Measurements from ENCODE around the gene DYDC1.

DYDC1 gene

DNA sequence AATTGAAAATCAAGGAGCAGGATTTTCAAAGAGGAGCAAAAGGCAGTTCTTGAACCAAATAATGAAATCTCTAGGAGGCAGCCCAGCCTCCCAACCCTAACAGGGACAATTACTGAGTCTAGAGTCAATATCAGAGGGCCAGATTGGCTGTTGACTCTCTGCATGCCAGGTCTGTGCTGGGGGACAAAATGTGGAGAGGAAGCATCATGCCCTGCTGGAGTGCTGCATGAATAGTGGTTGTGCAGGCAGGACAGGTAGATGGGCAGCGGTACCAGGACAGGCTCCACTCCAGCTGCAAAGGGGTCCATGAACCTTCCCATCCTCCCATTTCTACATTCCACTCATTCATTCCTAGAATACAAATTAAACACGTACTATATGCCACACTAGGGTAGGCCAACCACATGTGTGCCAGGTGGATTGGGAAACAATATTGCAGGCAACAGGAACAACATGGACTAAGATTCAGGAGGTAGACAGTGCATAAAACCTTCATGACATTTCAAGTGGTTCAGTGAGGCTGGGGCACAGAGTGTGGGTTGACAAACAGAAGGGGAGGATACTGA is 36.7 kb downstream of the DYDC1 start:
- TF ChIP-seq GATA3 (IDR thresholded peaks at IDR 0.05; ENCODE audit: low read depth, low read length) (no peak), GATA2 (IDR thresholded peaks at IDR 0.05; ENCODE audit: low read depth, low read length) (no peak)

GRCh38 chr10:80319318-80319717 is 37.2 kb downstream of the DYDC1 start:
- TF ChIP-seq GATA3 (IDR thresholded peaks at IDR 0.05; ENCODE audit: low read depth, low read length): no peak
- TF ChIP-seq GATA2 (IDR thresholded peaks at IDR 0.05; ENCODE audit: low read depth, low read length): no peak

DNA sequence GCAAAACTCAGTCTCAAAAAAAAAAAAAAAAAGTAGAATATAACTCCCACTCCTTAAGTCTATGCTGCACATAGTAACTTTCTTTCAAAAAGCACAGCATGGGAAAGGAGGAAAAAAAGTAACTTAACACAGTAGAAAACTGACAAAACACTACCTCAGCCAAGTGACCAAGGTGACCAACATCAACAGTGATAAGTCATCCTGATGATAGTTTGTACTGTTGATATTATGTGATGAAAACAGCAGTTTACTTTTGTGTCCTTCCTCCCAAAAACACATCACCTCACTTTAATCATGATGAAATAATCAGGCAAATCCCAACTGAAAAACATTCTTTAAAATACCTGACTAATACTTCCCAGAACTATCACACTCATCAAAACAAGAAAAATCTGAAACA is 37.8 kb downstream of the DYDC1 start:
- no peak for TF ChIP-seq GATA3 (IDR thresholded peaks at IDR 0.05; ENCODE audit: low read depth, low read length)
- no peak for TF ChIP-seq GATA2 (IDR thresholded peaks at IDR 0.05; ENCODE audit: low read depth, low read length)

DNA sequence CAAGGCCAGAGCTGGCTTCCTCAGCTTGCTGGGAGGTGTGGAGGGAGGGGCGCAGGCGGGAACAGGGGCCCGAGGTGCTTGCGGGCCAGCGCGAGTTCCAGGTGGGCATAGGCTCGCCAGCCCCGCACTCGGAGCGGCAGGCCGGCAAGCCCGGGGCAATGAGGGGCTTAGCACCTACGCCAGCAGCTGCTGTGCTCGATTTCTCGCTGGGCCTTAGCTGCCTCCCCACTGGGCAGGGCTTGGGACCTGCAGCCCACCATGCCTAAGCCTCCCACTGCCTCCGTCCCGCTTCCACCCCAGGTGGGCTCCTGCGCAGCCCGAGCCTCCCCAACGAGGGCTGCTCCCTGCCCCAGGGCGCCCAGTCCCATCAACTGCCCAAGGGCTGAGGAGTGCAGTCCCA is 41.2 kb downstream of the DYDC1 start:
- TF ChIP-seq GATA3 (IDR thresholded peaks at IDR 0.05; ENCODE audit: low read depth, low read length): no peak
- no peak for TF ChIP-seq GATA2 (IDR thresholded peaks at IDR 0.05; ENCODE audit: low read depth, low read length)

- TF ChIP-seq GATA3 (IDR thresholded peaks at IDR 0.05; ENCODE audit: low read depth, low read length) (no peak), GATA2 (IDR thresholded peaks at IDR 0.05; ENCODE audit: low read depth, low read length) (no peak)
Observed at GRCh38 chr10:80313523-80313922, 43.0 kb downstream of the DYDC1 start.

DNA sequence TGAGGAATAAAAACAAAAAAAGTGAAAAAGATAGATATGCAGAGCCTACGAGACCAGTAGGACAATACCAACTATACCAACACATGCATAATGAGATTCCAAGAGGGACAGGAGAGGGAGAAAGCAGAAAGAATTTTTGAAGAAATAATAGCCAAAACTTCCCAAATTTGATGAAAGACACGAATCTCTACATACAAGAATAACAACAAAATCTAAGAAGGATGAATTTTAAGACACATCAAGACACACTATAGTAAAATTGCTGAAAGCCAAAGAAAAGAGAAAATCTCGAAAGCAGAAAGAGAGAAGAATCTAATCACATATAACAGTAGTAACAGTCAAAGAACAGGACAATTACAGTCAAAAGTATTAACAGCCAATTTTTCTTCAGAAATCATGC is 59.6 kb downstream of the DYDC1 start:
- no peak for TF ChIP-seq GATA2 (IDR thresholded peaks at IDR 0.05; ENCODE audit: low read depth, low read length)
- TF ChIP-seq GATA3 (IDR thresholded peaks at IDR 0.05; ENCODE audit: low read depth, low read length): no peak

GRCh38 chr10:80292607-80293239 is 63.8 kb downstream of the DYDC1 start:
- TF ChIP-seq GATA2 (IDR thresholded peaks at IDR 0.05; ENCODE audit: low read depth, low read length) (no peak), GATA3 (IDR thresholded peaks at IDR 0.05; ENCODE audit: low read depth, low read length) (no peak)

- TF ChIP-seq GATA3 (IDR thresholded peaks at IDR 0.05; ENCODE audit: low read depth, low read length) (no peak), GATA2 (IDR thresholded peaks at IDR 0.05; ENCODE audit: low read depth, low read length) (no peak)
Observed at GRCh38 chr10:80290474-80291220, 65.9 kb downstream of the DYDC1 start.

DNA sequence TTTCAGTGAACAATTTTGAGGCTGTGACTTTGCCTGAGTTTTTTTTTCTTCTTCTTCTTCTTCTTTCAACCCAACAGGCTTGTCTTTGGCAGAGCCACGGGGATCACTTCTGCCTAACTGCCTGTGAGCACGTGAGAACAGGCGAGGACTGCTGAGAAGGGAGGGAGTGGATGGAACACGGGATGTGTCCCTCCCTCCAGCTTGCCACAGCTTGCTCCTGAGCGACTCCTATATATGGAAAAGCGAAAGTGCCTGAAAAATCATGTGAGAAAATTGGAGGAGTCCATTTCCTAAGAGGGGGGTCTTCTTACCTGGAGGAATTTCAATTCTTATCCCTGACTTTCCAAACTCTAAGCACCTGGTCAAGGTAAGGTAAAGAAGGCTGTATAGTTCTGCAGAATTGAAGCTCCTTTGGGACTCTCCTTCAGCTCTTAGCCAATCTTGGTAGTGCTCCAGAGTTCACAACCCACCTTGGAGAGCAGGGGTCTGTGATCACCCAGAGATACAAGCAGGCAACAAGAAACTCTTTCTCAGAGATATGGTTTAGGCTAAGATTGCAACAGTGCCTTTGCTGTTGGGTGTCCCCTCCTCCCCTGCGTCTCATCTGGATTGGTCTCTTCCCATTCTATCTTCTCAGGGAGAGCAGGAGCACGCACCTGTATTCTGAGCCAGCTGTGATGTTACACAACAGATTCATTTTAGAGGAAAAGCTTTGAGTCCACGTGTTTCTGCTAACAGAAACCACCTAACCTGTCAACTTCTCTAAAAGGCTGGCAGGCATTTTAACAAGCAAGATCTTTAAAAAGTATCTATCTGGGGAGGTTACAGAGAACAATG is 66.9 kb downstream of the DYDC1 start, which contains the start of gene MAT1A:
Gene MAT1A, minus strand, starts transcription at position 208 of the 837 bp plus-strand sequence. CDS start 235 bp downstream, outside the sequence.
- TF ChIP-seq GATA2 (IDR thresholded peaks at IDR 0.05; ENCODE audit: low read depth, low read length) (no peak), GATA3 (IDR thresholded peaks at IDR 0.05; ENCODE audit: low read depth, low read length) (no peak)

- TF ChIP-seq GATA2 (IDR thresholded peaks at IDR 0.05; ENCODE audit: low read depth, low read length) (no peak), GATA3 (IDR thresholded peaks at IDR 0.05; ENCODE audit: low read depth, low read length) (no peak)
Observed at GRCh38 chr10:80288849-80289248, 67.7 kb downstream of the DYDC1 start.
